ENCODE results near the gene CACFD1.

DNA sequence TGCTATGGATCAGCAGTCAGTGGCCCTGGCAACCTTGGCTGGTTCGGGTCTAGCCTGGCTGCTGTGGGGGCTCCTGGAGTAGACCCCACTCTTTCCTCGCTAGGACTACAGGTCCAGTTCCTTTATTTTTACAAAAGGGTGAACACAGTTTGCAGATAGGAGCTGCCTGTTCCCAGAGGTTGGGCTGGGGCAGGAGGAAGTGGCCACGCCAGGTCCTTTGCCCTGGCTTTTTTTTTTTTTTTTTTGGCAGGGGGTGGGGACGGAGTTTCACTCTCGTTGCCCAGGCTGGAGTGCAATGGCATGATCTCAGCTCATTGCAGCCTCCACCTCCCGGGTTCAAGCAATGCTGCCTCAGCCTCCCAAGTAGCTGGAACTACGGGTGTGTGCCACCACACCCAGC, 11.2 kb downstream of the CACFD1 start:
- TF ChIP-seq, protein P1, sequence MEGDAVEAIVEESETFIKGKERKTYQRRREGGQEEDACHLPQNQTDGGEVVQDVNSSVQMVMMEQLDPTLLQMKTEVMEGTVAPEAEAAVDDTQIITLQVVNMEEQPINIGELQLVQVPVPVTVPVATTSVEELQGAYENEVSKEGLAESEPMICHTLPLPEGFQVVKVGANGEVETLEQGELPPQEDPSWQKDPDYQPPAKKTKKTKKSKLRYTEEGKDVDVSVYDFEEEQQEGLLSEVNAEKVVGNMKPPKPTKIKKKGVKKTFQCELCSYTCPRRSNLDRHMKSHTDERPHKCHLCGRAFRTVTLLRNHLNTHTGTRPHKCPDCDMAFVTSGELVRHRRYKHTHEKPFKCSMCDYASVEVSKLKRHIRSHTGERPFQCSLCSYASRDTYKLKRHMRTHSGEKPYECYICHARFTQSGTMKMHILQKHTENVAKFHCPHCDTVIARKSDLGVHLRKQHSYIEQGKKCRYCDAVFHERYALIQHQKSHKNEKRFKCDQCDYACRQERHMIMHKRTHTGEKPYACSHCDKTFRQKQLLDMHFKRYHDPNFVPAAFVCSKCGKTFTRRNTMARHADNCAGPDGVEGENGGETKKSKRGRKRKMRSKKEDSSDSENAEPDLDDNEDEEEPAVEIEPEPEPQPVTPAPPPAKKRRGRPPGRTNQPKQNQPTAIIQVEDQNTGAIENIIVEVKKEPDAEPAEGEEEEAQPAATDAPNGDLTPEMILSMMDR (conservative IDR thresholded peaks at IDR 0.05; ENCODE audit: low read depth, low read length), result no peak
- no peak for TF ChIP-seq EZH2 (IDR thresholded peaks at IDR 0.05; ENCODE audit: borderline replicate concordance, low read depth, low read length, poor library complexity, severe bottlenecking)
